Activated CD4-positive, alpha-beta T cell treated with anti-CD3 and anti-CD28 coated beads, Interleukin-2, amount 10 ng/mL, durations not matched to agents 7 days and 5 days (primary cell): ENCODE data around the gene ZNF839. TPM values are rescaled to one million over a fixed set of nuclear protein-coding genes. Genes with fewer than 3 reads are reported as not detected.
"Not testable (repeated sequence)": the region's sequence is repeated elsewhere in the genome, so short reads cannot be mapped to it uniquely, and the experiment has no call there.

Experiments used
- CTCF ChIA-PET: fragments of 350-600 bp; sonication (Branson Sonifier 250); formaldehyde crosslinking; loops from one replicate; lab custom pipeline; 2021; ENCODE audit warnings: antibody characterized with exemption; lab: Charles Lee
- POLR2A ChIA-PET: fragments of 350-600 bp; sonication (Branson Sonifier 250); formaldehyde crosslinking; loops from one replicate; lab custom pipeline; 2021; ENCODE audit warnings: antibody characterized with exemption; lab: Charles Lee
- DNase-seq: peaks from one replicate; pipeline ENCODE4 v3.0.0-alpha.2; 2020
- H3K27ac Mint-ChIP-seq: one replicate; pipeline ENCODE4 v1.8.0; 2021; ENCODE audit warnings: mild to moderate bottlenecking, moderate library complexity, mixed read lengths
- H3K27me3 Mint-ChIP-seq: one replicate; pipeline ENCODE4 v1.8.0; 2021; ENCODE audit warnings: mixed read lengths
- H3K36me3 Mint-ChIP-seq: one replicate; pipeline ENCODE4 v1.8.0; 2021; ENCODE audit warnings: low read depth, mixed read lengths
- H3K4me1 Mint-ChIP-seq: one replicate; pipeline ENCODE4 v1.8.0; 2021; ENCODE audit warnings: mixed read lengths
- H3K4me3 Mint-ChIP-seq: one replicate; pipeline ENCODE4 v1.8.0; 2021; ENCODE audit warnings: mild to moderate bottlenecking, moderate library complexity, mixed read lengths
- H3K9me3 Mint-ChIP-seq: one replicate; pipeline ENCODE4 v1.8.0; 2021; ENCODE audit warnings: mixed read lengths
- total RNA-seq, 2 experiments: library from RNA; stranded (reverse); gene quantifications; one replicate each; pipeline ENCODE4 v1.2.3, GENCODE V29; 2021

Gene ZNF839
- total RNA-seq, 2 experiments from 2014 or later: 14.8 to 18.8 TPM

DNA sequence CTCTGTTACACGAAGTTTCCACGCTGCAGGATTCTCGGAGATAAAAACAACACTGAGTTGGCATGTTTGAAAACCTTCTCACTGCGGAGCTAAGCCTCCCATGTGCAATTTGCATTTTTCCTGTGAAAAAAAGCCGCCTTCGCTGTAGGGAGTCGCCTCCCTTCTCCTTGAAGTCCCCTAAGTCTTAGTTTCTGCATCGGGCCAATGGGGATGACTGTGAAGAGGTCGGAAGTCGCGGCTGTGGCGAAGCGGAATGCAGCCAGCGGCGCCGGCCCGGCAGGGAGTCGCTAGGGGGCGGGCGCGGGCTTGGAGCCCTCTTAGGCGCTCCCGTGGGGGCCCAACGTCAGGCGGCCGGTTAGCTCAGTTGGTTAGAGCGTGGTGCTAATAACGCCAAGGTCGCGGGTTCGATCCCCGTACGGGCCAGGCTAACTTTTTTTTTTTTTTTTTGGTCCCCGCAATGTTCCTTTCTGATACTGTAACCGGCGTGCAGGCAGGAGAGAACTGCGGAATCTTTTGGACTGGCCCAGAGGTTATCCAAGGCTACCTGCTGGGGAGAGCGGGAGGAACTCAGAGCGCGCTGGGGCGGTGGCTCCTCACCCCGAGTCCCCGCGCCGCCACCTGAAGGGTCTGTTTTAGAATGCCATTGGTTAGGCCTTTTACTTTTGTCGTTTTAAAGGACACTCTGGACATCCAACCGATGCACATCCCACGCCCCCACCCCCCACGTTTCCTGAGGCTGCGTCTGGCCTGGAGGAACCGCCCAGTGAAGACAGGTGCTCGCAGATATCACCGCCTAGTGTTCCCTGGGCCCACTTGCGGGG lies 2.6 kb upstream of the ZNF839 start:
- H3K36me3 Mint-ChIP-seq: no peaks in the 10 kb centered on the region
- DNase-seq: peak; percentile 92
- CTCF ChIA-PET: interaction anchor here (0.6 to 5.0 kb wide), 24 partner anchors 8 to 597 kb away, joined by 3 to 34 read pairs (median 4); partner anchors contain the start of gene MOK
- H3K4me3 Mint-ChIP-seq: peak overlapping the region; percentile 84
- peaks cover 70% of the 10 kb centered on the region for H3K4me1 Mint-ChIP-seq
- no peaks in the 10 kb centered on the region for H3K9me3 Mint-ChIP-seq
- H3K27ac Mint-ChIP-seq: peak overlapping the region; percentile 91
- H3K27me3 Mint-ChIP-seq: no peaks in the 10 kb centered on the region
- POLR2A ChIA-PET: interaction anchor here (0.6 to 1.0 kb wide), 2 partner anchors 193 to 349 kb away, joined by 5 to 6 read pairs; partner anchors contain the start of gene ANKRD9

- peak overlapping the region; percentile 84 for H3K4me3 Mint-ChIP-seq
- H3K36me3 Mint-ChIP-seq: no peaks in the 10 kb centered on the region
- ChIA-PET CTCF (interaction anchor here (0.6 to 5.0 kb wide), 19 partner anchors 9 to 598 kb away, joined by 3 to 34 read pairs (median 4); partner anchors contain the start of gene MOK), POLR2A (interaction anchor here (1.0 kb wide), 1 partner anchor 192 kb away, joined by 5 read pairs; the partner anchor contains the start of gene ANKRD9)
- no peaks in the 10 kb centered on the region for H3K27me3 Mint-ChIP-seq
- no peaks in the 10 kb centered on the region for H3K9me3 Mint-ChIP-seq
- peak; percentile 44 for DNase-seq
- peaks cover 73% of the 10 kb centered on the region for H3K4me1 Mint-ChIP-seq
- peak overlapping the region; percentile 91 for H3K27ac Mint-ChIP-seq
Measured at GRCh38 chr14:102317564-102318248, 1.8 kb upstream of the ZNF839 start.

GRCh38 chr14:102318781-102319276 lies 717 bp upstream of the ZNF839 start:
- DNase-seq: no peak
- peaks cover 2% of the 10 kb centered on the region for H3K36me3 Mint-ChIP-seq
- H3K27ac Mint-ChIP-seq: peak overlapping the region; percentile 91
- H3K27me3 Mint-ChIP-seq: no peaks in the 10 kb centered on the region
- ChIA-PET POLR2A (interaction anchor here (1.1 kb wide), 1 partner anchor 10 kb away, joined by 3 read pairs; no protein-coding TSS in a partner anchor), CTCF (interaction anchor here (0.7 to 2.5 kb wide), 3 partner anchors 14 to 24 kb away, joined by 3 to 8 read pairs (median 6); no protein-coding TSS in a partner anchor)
- H3K4me3 Mint-ChIP-seq: peak overlapping the region; percentile 84
- H3K4me1 Mint-ChIP-seq: peaks cover 74% of the 10 kb centered on the region
- no peaks in the 10 kb centered on the region for H3K9me3 Mint-ChIP-seq

GRCh38 chr14:102320033-102320660 lies 601 bp downstream of the ZNF839 start:
- peak overlapping the region; percentile 97 for H3K27ac Mint-ChIP-seq
- POLR2A ChIA-PET: interaction anchor here (1.1 kb wide), 1 partner anchor 9 kb away, joined by 3 read pairs; no protein-coding TSS in a partner anchor
- peaks cover 61% of the 10 kb centered on the region for H3K4me1 Mint-ChIP-seq
- CTCF ChIA-PET: interaction anchor here (0.8 to 2.5 kb wide), 2 partner anchors 13 to 15 kb away, joined by 3 to 8 read pairs; no protein-coding TSS in a partner anchor
- H3K27me3 Mint-ChIP-seq: no peaks in the 10 kb centered on the region
- peak; percentile 38 for DNase-seq
- no peaks in the 10 kb centered on the region for H3K9me3 Mint-ChIP-seq
- peaks cover 2% of the 10 kb centered on the region for H3K36me3 Mint-ChIP-seq
- H3K4me3 Mint-ChIP-seq: peak overlapping the region; percentile 85

DNA sequence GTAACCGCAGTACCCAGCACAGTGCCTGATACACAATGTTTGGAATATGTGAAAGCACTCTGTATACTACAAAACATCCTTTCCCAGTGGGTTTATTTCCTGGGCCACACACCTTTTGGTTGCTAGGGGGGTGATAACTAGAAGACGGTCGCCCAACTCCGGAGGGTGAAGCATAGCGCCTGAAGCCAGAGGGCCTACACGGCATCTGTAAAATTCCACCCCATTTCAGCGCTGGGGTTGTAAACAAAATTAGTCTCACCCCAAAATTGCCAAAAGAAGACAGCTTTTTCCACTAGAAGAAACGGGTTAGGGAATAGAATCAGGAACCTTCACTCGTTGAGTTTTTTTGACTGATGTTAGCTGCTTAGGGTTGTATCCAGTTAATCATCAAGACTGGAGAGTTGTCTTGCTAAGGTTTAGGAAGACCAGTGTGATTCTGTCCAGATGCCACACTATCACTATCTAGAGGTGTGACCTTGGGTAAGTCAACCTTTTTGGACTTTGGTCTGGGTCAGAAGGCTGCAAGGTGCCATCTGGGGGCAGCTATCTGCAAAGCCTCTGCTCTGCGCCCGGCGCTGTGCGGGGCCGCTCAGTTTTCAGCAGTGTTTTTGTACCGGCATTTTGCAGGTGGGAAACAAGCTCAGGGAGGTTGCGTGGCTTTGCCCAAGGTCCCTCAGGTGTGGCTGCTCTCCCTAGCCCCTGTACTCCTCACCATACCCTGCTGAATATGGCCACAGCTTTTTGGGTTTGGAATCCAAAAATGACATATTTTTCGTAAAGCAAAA lies 1.3 kb downstream of the ZNF839 start:
- POLR2A ChIA-PET: no interaction called here
- peaks cover 57% of the 10 kb centered on the region for H3K4me1 Mint-ChIP-seq

GRCh38 chr14:102321456-102322422 lies 2.2 kb downstream of the ZNF839 start:
- Mint-ChIP-seq H3K4me1 (peaks cover 49% of the 10 kb centered on the region), H3K27me3 (no peaks in the 10 kb centered on the region), H3K36me3 (peaks cover 2% of the 10 kb centered on the region), H3K27ac (no peak overlapping the region), H3K9me3 (no peaks in the 10 kb centered on the region), H3K4me3 (peak overlapping the region; percentile 85)
- POLR2A ChIA-PET: no interaction called here
- no peak for DNase-seq
- CTCF ChIA-PET: interaction anchor here (1.4 to 1.8 kb wide), 2 partner anchors 11 to 13 kb away, joined by 3 to 6 read pairs; no protein-coding TSS in a partner anchor

More for the DNA sequence above, 1.3 kb downstream of the ZNF839 start:
- H3K27ac Mint-ChIP-seq: peak overlapping the region; percentile 97
- no peak for DNase-seq
- CTCF ChIA-PET: interaction anchor here (0.6 to 1.8 kb wide), 3 partner anchors 12 to 249 kb away, joined by 3 to 6 read pairs (median 5); no protein-coding TSS in a partner anchor
- H3K9me3 Mint-ChIP-seq: no peaks in the 10 kb centered on the region
- H3K27me3 Mint-ChIP-seq: no peaks in the 10 kb centered on the region
- peak overlapping the region; percentile 85 for H3K4me3 Mint-ChIP-seq
- H3K36me3 Mint-ChIP-seq: peaks cover 2% of the 10 kb centered on the region

DNA sequence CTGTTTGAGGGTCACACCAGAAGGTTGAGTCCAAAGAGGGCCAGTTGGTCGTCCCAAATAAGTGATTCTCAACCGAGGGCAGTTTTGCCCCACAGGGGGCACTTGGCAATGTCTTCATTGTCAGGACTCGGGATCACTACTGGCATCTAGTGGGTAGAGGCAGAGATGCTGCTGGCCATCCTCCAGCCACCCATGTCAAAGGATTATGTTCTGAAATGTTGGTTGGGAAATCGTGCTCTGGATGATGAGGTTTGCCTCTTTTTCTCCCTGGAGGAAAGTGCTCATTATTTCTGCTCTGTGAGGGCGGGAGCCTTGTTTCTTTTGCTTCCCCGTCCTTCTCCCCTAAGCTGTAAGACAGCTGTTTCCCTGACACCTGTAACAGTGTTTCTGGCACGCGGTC lies 3.6 kb downstream of the ZNF839 start:
- Mint-ChIP-seq H3K4me3 (no peak overlapping the region), H3K36me3 (peaks cover 2% of the 10 kb centered on the region), H3K4me1 (peaks cover 36% of the 10 kb centered on the region), H3K27me3 (no peaks in the 10 kb centered on the region), H3K9me3 (no peaks in the 10 kb centered on the region), H3K27ac (no peak overlapping the region)
- CTCF ChIA-PET: interaction anchor here (0.5 to 1.4 kb wide), 2 partner anchors 14 to 141 kb away, joined by 3 read pairs; no protein-coding TSS in a partner anchor
- no peak for DNase-seq
- POLR2A ChIA-PET: no interaction called here

DNA sequence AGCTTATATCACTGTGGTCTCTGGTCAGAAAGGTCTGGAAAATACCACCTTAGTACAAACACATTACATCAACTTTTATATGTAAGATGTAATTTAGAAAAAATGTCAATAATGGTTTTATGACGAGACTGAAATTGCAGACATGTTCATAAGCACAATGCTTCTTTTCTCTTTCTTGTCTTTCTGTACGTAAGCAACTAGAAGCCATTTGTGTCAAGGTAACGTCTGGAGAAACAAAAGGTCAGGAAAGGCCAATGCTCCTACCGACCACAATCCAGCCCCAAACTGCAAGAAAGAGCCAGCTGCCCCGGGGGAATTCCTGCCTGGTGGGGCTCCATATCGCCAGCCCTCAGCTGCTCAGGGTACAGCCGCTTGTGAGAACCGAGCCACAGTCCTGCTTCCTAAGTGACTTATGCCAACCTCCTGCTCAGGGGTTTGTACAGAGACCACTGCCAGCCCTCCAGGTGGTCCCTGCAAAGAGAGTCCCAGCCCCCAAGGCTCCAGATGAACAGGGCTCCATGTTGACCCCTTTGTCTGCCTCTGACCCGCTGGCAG lies 6.3 kb downstream of the ZNF839 start:
- Mint-ChIP-seq H3K4me3 (no peak overlapping the region), H3K27me3 (no peaks in the 10 kb centered on the region), H3K36me3 (peaks cover 2% of the 10 kb centered on the region), H3K9me3 (no peaks in the 10 kb centered on the region), H3K27ac (no peak overlapping the region), H3K4me1 (peaks cover 15% of the 10 kb centered on the region)
- no peak for DNase-seq
- POLR2A ChIA-PET: no interaction called here
- CTCF ChIA-PET: interaction anchor here (1.0 to 1.7 kb wide), 2 partner anchors 8 to 12 kb away, joined by 3 read pairs; no protein-coding TSS in a partner anchor

DNA sequence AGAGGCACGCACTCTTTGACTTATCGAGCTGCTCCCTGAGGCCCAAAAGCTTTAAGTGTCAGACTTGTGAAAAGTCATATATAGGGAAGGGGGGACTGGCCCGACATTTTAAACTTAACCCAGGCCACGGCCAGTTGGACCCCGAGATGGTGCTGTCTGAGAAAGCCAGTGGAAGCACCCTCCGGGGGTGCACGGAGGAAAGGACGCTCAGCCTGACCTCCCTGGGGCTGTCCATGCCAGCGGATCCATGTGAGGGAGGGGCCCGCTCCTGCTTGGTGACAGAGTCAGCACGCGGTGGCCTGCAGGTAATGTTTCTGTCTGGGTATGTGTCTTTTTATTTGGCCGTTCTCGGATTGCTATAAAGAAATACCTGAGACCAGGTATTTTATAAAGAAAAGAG lies 7.0 kb downstream of the ZNF839 start:
- Mint-ChIP-seq H3K27ac (no peak overlapping the region), H3K9me3 (no peaks in the 10 kb centered on the region), H3K36me3 (peaks cover 2% of the 10 kb centered on the region), H3K4me1 (peaks cover 9% of the 10 kb centered on the region), H3K4me3 (no peak overlapping the region), H3K27me3 (no peaks in the 10 kb centered on the region)
- no peak for DNase-seq
- POLR2A ChIA-PET: no interaction called here
- CTCF ChIA-PET: interaction anchor here (1.0 to 1.7 kb wide), 2 partner anchors 9 to 13 kb away, joined by 3 read pairs; no protein-coding TSS in a partner anchor

DNA sequence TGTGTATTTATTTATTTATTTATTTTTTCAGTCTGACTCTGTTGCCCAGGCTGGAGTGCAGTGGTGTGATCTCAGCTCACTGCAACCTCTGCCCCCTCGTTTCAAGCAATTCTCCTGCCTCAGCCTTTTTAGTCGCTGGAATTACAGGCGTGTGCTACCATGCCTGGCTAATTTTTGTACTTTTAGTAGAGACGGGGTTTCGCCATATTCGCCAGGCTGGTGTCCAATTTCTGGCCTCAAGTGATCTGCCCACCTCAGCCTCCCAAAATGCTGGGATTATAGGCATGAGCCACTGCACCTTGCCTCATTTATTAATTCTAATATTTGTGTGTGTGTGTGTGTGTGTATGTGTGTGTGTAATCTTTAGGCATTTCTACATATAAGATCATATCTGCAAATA lies 9.8 kb downstream of the ZNF839 start:
- H3K9me3 Mint-ChIP-seq, H3K36me3 Mint-ChIP-seq, DNase-seq, H3K4me3 Mint-ChIP-seq, H3K4me1 Mint-ChIP-seq, H3K27ac Mint-ChIP-seq, H3K27me3 Mint-ChIP-seq: not testable (repeated sequence)
- ChIA-PET CTCF (interaction anchor here (0.7 to 1.9 kb wide), 2 partner anchors 15 to 291 kb away, joined by 3 to 5 read pairs; no protein-coding TSS in a partner anchor), POLR2A (interaction anchor here (0.8 kb wide), 1 partner anchor 10 kb away, joined by 3 read pairs; the partner anchor contains the start of gene ZNF839)
